ENCODE data around the gene CYP2F1. TPM values are rescaled to one million over a fixed set of nuclear protein-coding genes. Genes with fewer than 3 reads are reported as not detected.
"Not testable (repeated sequence)": the region's sequence is repeated elsewhere in the genome, so short reads cannot be mapped to it uniquely, and the experiment has no call there.

The CYP2F1 gene
- total RNA-seq, 1 experiment from 2014 or later: not detected

- no peak overlapping the region for H3K4me3 ChIP-seq (replicated peaks in 1 of 2; ENCODE audit: low read depth in 1 of 2, low read length in 2 of 2)
- ATAC-seq (no peak), DNase-seq (ENCODE audit: low read depth, low spot score) (no peak)
- intact Hi-C loops (cut with micrococcal nuclease): no loop called here
- RAD21 ChIA-PET (ENCODE audit: low non-redundant PET in 1 of 2, low total read pairs in 2 of 2, uncharacterized antibody in 2 of 2, unreplicated experiment in 2 of 2): no interaction called here
- no peak overlapping the region for H2AFZ ChIP-seq (ENCODE audit: low read depth, low read length, poor library complexity, severe bottlenecking)
- no peaks in the 10 kb centered on the region for H3K9me2 ChIP-seq (ENCODE audit: insufficient read depth)
- POLR2A ChIA-PET: no interaction called here
- H3K79me2 ChIP-seq (ENCODE audit: insufficient read depth, low read length): no peaks in the 10 kb centered on the region
- BruUV-seq (replicated peaks): no TSS peak
- H3K36me3 ChIP-seq (ENCODE audit: control insufficient read depth in 1 of 2, insufficient read depth in 2 of 2, low read length in 2 of 2): no peaks in the 10 kb centered on the region
- no peak overlapping the region for H3K9ac ChIP-seq (ENCODE audit: low read length)
- peaks cover 4% of the 10 kb centered on the region; the same call in 1 of the 2 replicates for H3K27me3 ChIP-seq (ENCODE audit: insufficient read depth, low read length)
- no peak for TF ChIP-seq CBX3 (IDR thresholded peaks at IDR 0.05; ENCODE audit: low read depth)
- no peak overlapping the region for H3K4me2 ChIP-seq (ENCODE audit: low read length)
- no peaks in the 10 kb centered on the region for H3K9me3 ChIP-seq (ENCODE audit: control insufficient read depth in 1 of 2, insufficient read depth in 1 of 2, low read depth in 1 of 2, low read length in 2 of 2)
- no peak overlapping the region for H3K27ac ChIP-seq (ENCODE audit: low read depth, low read length)
- CTCF ChIA-PET: no interaction called here
- H4K20me1 ChIP-seq (ENCODE audit: insufficient read depth): no peaks in the 10 kb centered on the region
- H3K4me1 ChIP-seq (ENCODE audit: control insufficient read depth in 1 of 2, insufficient read depth in 2 of 2, low read length in 2 of 2): peaks cover 0 to 13% of the 10 kb centered on the region in 2 experiments; a peak in 2 of 4 replicates
Observed at GRCh38 chr19:41123716-41124294, 9.6 kb downstream of the CYP2F1 start.

GRCh38 chr19:41126765-41127203, 12.6 kb downstream of the CYP2F1 start:
- peaks cover 0 to 13% of the 10 kb centered on the region in 2 experiments; a peak in 2 of 4 replicates for H3K4me1 ChIP-seq (ENCODE audit: control insufficient read depth in 1 of 2, insufficient read depth in 2 of 2, low read length in 2 of 2)
- H3K4me3 ChIP-seq (replicated peaks in 1 of 2; ENCODE audit: low read depth in 1 of 2, low read length in 2 of 2); POLR2A ChIA-PET; H4K20me1 ChIP-seq (ENCODE audit: insufficient read depth); H3K9ac ChIP-seq (ENCODE audit: low read length); H3K27me3 ChIP-seq (ENCODE audit: insufficient read depth, low read length); ATAC-seq; DNase-seq (ENCODE audit: low read depth, low spot score); H3K9me2 ChIP-seq (ENCODE audit: insufficient read depth); H3K79me2 ChIP-seq (ENCODE audit: insufficient read depth, low read length); H2AFZ ChIP-seq (ENCODE audit: low read depth, low read length, poor library complexity, severe bottlenecking); H3K36me3 ChIP-seq (ENCODE audit: control insufficient read depth in 1 of 2, insufficient read depth in 2 of 2, low read length in 2 of 2); H3K9me3 ChIP-seq (ENCODE audit: control insufficient read depth in 1 of 2, insufficient read depth in 1 of 2, low read depth in 1 of 2, low read length in 2 of 2); intact Hi-C loops (cut with micrococcal nuclease); H3K27ac ChIP-seq (ENCODE audit: low read depth, low read length); H3K4me2 ChIP-seq (ENCODE audit: low read length); BruUV-seq (replicated peaks): not testable (repeated sequence)
- RAD21 ChIA-PET (ENCODE audit: low non-redundant PET in 1 of 2, low total read pairs in 2 of 2, uncharacterized antibody in 2 of 2, unreplicated experiment in 2 of 2): interaction anchor here in 1 of 2 experiments (0.6 to 1.2 kb wide), 2 partner anchors 17 to 322 kb away, joined by 4 to 6 read pairs; no protein-coding TSS in a partner anchor
- peak; percentile 48 to 66 (median 63); a peak in 5 of 6 replicates for TF ChIP-seq CTCF (IDR thresholded peaks at IDR 0.05 in 2 of 3, conservative IDR thresholded peaks at IDR 0.05 in 1 of 3; ENCODE audit: borderline replicate concordance in 1 of 3, insufficient read depth in 1 of 3, low read depth in 2 of 3, low read length in 2 of 3)
- peak; percentile 51 for TF ChIP-seq RAD21 (IDR thresholded peaks at IDR 0.05; ENCODE audit: low read depth)
- CTCF ChIA-PET: interaction anchor here (0.7 to 1.7 kb wide), 5 partner anchors 12 to 970 kb away, joined by 3 to 13 read pairs (median 4); no protein-coding TSS in a partner anchor

- intact Hi-C loops (cut with micrococcal nuclease); ATAC-seq; DNase-seq (ENCODE audit: low read depth, low spot score); H3K79me2 ChIP-seq (ENCODE audit: insufficient read depth, low read length); H3K9me2 ChIP-seq (ENCODE audit: insufficient read depth); H3K27ac ChIP-seq (ENCODE audit: low read depth, low read length); H3K9me3 ChIP-seq (ENCODE audit: control insufficient read depth in 1 of 2, insufficient read depth in 1 of 2, low read depth in 1 of 2, low read length in 2 of 2); BruUV-seq (replicated peaks); H4K20me1 ChIP-seq (ENCODE audit: insufficient read depth); H3K27me3 ChIP-seq (ENCODE audit: insufficient read depth, low read length); H3K9ac ChIP-seq (ENCODE audit: low read length); POLR2A ChIA-PET; H3K36me3 ChIP-seq (ENCODE audit: control insufficient read depth in 1 of 2, insufficient read depth in 2 of 2, low read length in 2 of 2): not testable (repeated sequence)
- Histone ChIP-seq H3K4me2 (ENCODE audit: low read length) (peak overlapping the region; percentile 64), H3K4me3 (replicated peaks in 1 of 2; ENCODE audit: low read depth in 1 of 2, low read length in 2 of 2) (peak overlapping the region in 1 of 2 experiments; percentile 28; a peak in 2 of 4 replicates), H3K4me1 (ENCODE audit: control insufficient read depth in 1 of 2, insufficient read depth in 2 of 2, low read length in 2 of 2) (peaks cover 0 to 13% of the 10 kb centered on the region in 2 experiments; a peak in 2 of 4 replicates), H2AFZ (ENCODE audit: low read depth, low read length, poor library complexity, severe bottlenecking) (peak overlapping the region; percentile 68)
- RAD21 ChIA-PET (ENCODE audit: low non-redundant PET in 1 of 2, low total read pairs in 2 of 2, uncharacterized antibody in 2 of 2, unreplicated experiment in 2 of 2): interaction anchor here in 1 of 2 experiments (1.2 kb wide), 1 partner anchor 17 kb away, joined by 6 read pairs; no protein-coding TSS in a partner anchor
- CTCF ChIA-PET: interaction anchor here (1.1 to 1.7 kb wide), 6 partner anchors 11 to 819 kb away, joined by 3 to 13 read pairs (median 4); no protein-coding TSS in a partner anchor
Observed at GRCh38 chr19:41127362-41127761, 13.1 kb downstream of the CYP2F1 start.
